GM21360 (cell line): ENCODE data around the gene SH3GL3.

Experiments used
- ATAC-seq: cut with Tn5 transposase; IDR thresholded peaks from one replicate; pipeline ENCODE4 v1.9.1; 2021; ENCODE audit warnings: mild to moderate bottlenecking, moderate library complexity; ENCODE audit not compliant: unreplicated experiment

Gene SH3GL3

GRCh38 chr15:83503595-83504364 is 56.6 kb downstream of the SH3GL3 start:
- ATAC-seq: no peak

- no peak for ATAC-seq
These were observed 57.2 kb downstream of the SH3GL3 start for GRCh38 chr15:83504365-83504764.

DNA sequence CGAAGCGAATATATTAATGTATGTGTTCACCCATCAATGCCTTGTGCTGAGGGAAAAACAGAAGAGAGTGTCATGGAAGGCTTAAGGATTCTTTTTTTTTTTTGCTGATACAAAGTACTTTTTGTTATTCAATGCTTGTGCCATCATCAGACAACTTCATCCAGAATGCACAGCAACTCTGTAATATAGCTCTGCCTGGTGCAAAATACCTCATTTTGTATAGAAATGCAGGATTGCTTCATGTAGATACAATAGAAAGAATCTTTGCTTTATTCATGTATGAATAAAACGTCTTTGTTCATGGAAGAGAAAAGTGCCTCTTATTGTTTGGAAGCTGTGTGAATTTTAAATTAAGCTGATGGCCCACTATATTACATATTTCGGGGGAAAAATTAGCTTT is 62.9 kb downstream of the SH3GL3 start:
- ATAC-seq: no peak

GRCh38 chr15:83512459-83512858 is 65.3 kb downstream of the SH3GL3 start:
- ATAC-seq: no peak

- no peak for ATAC-seq
These were observed 67.4 kb downstream of the SH3GL3 start for GRCh38 chr15:83514584-83514983.

- no peak for ATAC-seq
These were observed 68.0 kb downstream of the SH3GL3 start for GRCh38 chr15:83515164-83515563.

- ATAC-seq: no peak
These were observed 69.8 kb downstream of the SH3GL3 start for GRCh38 chr15:83516935-83517334.

DNA sequence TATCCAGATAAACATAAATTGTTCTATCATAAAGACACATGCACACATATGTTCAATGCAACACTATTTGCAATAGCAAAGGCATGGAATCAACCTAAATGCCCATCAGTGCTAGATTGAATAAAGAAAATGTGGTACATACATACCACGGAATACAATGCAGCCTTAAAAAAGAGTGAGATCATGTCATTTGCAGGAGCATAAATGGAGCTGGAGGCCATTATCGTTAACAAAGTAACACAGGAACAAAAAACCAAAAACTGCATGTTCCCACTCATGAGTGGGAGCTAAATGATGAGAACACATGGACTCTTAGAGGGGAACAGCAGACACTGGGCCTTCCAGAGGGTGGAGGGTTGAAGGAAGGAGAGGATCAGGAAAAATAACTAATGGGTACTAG is 79.2 kb downstream of the SH3GL3 start:
- ATAC-seq: no peak

DNA sequence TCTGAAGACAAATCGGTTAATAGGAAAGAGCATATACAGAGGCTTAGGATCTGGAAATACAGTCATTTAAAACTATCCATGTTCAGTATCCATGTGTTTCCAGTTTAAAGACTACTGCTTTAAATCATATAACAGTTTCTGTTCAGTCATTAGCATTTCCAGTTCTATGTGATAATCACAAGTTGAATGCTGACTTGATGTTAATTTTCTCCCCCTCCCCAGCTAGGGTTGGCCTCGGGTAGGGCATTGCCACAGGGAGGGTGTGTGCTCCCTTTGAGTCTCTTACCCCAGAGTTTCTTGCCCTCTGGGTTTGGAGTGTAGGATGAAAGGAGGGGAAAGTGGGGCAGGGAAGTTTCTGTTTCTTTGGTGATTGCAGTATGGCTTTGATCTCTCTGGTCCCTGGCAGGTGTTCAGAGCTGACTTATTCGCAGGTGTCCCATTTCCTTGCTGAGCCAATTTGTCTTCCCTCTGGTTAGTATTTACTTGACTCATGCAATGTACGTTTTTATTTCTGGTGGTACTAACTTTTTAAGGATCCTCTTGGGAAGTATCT is 86.3 kb downstream of the SH3GL3 start:
- no peak for ATAC-seq

- ATAC-seq: no peak
These were observed 90.5 kb downstream of the SH3GL3 start for GRCh38 chr15:83537606-83538005.

DNA sequence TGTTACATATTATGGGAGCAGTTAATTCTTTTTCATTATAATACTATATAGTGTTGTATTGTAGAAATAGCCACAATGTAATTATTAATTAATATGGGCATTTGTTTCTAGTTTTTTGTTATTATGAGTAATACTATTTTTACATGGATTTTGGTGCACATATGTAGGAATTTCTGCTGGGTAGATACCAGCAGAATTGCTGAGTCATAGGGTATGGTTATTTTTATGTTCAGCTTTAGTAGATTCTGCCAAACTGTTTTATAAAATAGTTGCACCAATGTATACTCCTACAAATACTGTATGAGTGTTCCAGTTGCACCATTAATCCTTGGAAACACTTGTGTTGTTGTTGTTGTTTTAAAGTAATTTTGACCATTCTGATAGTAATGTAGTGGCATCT is 91.5 kb downstream of the SH3GL3 start:
- no peak for ATAC-seq

DNA sequence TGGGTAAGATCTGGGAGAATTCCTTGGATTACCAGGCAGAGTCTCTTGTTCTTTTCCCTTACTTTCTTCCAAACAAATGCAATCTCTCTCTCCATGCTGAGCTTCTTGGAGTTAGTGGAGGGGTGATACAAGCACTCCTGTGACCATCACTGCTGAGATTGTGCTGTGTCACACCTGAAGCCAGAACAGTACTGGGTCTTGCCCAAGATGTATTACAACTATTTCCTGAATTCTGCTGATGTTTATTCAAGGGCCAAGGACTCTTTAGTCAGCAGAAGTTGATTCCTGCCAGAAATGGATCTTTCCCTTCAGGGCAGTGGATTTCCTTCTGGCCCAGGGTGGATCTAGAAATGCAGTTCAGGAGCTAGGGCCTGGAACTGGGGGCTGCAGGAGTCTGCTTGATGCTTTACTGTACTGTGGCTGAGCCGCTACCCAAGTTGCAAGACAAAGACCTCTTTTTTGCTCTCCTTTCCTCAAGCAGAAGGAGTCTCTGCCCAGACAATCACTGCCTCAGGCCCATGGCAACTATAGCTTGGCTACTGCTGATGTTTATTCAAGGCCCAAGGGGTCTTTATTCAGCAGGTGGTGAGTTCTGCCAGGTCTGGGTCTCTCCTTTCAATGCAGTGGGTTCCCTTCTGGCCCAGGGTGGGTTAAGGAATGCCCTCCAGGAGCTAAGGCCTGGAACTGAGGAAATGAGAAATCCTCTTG is 98.8 kb downstream of the SH3GL3 start:
- ATAC-seq: no peak

DNA sequence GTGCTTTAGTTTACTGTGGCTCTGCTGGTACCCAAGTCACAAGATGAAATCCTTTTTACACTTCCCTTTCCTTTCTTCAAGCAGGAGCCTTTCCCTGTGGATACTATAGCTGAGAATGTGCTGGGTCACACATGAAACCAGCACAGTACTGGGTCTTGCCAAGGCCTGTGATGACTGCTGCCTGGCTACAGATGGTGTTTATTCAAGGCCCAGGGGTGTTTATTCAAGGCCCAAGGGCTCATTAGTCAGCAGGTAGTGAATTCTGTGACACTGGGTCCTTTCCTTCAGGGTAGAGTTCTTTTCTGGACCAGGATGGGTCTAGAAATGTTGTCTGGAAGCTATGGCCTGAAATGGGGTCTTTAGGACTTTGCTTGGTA is 99.4 kb downstream of the SH3GL3 start:
- ATAC-seq: no peak

GRCh38 chr15:83547168-83547567 is 100.0 kb downstream of the SH3GL3 start:
- ATAC-seq: no peak

- no peak for ATAC-seq
These were observed 102.5 kb downstream of the SH3GL3 start for GRCh38 chr15:83549623-83550022.

DNA sequence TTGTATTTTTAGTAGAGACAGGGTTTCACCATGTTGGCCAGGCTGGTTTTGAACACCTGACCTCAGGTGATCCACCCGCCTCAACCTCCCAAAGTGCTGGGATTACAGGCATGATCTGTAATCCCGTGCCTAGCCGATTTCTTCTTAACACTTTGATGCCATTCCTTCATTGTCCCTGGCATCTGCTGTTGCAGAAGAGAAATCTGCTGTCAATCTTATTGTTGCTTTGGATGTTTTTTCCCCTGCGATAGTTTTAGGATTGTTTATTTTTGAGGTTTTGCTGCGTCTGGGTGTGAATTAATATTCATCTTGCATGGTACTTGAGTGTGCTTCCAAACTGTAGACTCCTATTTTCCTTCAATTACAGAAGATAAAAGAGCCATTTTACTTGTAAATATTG is 107.4 kb downstream of the SH3GL3 start:
- ATAC-seq: no peak

- no peak for ATAC-seq
These were observed 108.2 kb downstream of the SH3GL3 start for GRCh38 chr15:83555383-83555782.

- no peak for ATAC-seq
These were observed 108.9 kb downstream of the SH3GL3 start for GRCh38 chr15:83556068-83556467.

DNA sequence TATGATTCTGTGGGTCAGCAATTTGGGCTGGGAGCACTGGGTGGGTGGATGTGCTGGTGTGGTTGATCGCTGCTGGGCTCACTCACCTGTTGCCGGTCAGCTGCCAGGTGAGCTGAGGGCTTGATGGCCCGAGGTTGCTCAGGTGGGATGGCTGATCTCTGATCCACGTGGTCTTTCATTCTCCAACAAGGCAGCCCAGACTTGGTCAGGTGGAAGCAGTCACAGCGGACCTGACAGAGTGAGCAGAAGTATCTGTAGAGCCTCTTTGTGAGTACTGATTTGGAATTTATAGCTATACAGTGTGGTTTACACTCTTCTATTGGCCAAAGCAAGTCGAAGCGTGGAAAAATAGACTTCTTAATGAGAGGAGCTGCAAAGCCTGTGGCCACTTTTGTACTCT is 109.6 kb downstream of the SH3GL3 start:
- no peak for ATAC-seq

- ATAC-seq: no peak
These were observed 111.0 kb downstream of the SH3GL3 start for GRCh38 chr15:83558146-83558545.

GRCh38 chr15:83559310-83559966 is 112.3 kb downstream of the SH3GL3 start:
- ATAC-seq: no peak

- ATAC-seq: no peak
These were observed 114.5 kb downstream of the SH3GL3 start for GRCh38 chr15:83561661-83562060.
